ENCODE measurements around the gene TMEM145.

DNA sequence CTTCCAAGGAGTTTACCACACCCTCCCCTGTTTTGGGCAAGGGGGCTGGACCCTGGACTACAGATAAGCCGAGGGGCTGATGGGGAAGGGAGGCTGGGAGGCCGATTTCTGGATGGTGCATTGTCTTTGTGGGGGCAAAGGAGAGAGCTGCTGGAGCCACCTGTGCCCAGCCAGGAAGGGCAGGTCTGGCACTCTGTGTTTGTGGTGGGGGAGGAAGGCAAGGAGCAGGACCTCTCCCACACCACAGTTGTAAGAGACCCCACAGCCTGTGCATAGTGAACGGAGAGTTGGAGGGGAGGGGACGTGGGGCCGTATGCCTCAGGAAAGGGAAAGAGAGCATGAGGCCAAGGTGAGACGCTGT is 27.1 kb upstream of the TMEM145 start:
- TF ChIP-seq, protein P1, sequence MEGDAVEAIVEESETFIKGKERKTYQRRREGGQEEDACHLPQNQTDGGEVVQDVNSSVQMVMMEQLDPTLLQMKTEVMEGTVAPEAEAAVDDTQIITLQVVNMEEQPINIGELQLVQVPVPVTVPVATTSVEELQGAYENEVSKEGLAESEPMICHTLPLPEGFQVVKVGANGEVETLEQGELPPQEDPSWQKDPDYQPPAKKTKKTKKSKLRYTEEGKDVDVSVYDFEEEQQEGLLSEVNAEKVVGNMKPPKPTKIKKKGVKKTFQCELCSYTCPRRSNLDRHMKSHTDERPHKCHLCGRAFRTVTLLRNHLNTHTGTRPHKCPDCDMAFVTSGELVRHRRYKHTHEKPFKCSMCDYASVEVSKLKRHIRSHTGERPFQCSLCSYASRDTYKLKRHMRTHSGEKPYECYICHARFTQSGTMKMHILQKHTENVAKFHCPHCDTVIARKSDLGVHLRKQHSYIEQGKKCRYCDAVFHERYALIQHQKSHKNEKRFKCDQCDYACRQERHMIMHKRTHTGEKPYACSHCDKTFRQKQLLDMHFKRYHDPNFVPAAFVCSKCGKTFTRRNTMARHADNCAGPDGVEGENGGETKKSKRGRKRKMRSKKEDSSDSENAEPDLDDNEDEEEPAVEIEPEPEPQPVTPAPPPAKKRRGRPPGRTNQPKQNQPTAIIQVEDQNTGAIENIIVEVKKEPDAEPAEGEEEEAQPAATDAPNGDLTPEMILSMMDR (conservative IDR thresholded peaks at IDR 0.05; ENCODE audit: low read length): no peak
- TF ChIP-seq EZH2phosphoT487 (IDR thresholded peaks at IDR 0.05; ENCODE audit: borderline replicate concordance): no peak

All from Loucy (cell line).